ENCODE results near the gene ARHGAP22.

ARHGAP22 gene

DNA sequence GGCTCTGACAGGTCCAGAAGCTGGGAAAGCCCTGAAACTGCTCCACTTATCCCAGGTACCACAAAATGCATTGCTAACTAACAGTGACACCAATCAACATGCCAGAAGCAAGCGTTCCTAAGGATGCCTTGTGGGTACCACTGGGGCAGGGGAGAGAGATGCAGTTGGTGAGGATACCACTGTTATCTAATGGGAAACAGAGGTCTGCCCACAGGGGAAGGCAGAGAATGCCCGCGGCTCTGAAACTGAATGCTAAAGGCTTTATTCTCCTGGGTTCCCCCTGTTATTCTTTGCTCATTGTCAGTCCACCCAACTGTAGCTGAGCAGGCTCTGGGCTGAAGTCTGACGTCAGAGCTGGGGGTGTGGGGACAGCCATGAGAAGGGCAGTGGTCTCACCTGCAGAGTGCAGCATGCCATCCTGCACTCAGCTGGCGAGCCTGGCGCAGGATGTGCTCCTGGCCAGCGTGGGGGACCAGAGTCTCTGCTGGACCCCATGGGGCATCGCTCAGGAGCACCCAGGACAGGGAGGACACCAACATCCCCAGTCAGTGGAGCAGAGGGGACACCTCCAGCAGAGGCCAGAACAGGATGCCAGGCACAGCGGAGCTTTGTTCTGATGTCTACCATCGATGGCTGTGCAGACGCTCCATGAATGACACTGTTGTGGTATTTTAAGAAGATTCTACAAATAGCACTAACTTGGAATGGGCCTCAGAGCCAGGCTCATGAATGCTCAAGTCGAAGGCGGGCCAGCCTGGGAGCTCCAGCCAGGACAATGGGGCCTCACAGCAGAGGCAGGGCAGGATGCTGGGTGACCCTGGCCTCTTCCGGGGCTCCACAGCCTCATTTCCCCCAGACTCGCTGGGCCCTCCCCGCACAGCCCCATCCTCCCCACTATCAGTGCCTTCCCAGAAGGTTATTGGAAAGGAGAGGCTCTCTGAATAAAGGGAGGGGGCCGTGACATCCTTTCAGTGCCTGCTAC lies 95.8 kb downstream of the ARHGAP22 start:
- DNase-seq, result no peak

DNA sequence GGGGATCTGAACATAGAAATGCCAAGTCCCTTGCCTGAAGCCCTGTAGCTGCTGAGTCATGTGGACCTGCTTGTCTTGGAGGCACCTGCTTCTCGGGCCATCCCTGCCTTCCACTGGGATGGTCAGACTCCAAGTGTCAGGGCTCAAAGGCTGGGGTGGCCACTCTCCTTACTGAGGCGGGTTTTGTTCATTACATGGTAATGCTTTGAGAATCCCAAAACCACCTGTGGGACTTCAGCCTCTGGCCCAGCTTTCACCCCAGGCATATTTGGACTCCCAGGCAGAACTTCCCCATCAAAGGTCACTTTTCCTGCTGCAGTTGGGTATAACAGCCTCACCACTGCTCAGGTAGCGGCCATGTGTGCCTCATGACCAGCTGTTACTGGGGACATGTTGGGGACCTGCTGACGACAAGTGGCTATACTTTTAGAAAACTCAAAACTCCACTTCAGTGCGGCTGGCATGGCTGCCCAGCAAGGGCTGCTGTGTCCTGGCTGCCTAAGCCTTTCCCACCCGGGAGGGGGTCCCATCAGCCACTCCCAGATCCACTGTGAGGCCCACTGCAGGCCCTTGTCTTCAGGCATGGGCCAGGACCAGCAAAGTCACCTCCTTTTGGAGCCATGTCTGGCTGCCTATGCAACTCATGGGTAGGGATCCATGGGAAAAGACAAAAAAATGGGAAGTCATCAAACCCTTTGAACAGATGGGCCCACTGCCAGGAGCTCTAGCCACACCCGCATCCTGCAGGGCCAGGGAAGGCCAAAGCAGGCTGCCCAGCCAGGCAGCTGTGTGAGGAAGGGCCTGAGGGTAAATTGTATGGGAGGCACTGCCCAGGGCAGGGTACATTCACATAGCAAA lies 96.7 kb downstream of the ARHGAP22 start:
- no peak for DNase-seq

DNA sequence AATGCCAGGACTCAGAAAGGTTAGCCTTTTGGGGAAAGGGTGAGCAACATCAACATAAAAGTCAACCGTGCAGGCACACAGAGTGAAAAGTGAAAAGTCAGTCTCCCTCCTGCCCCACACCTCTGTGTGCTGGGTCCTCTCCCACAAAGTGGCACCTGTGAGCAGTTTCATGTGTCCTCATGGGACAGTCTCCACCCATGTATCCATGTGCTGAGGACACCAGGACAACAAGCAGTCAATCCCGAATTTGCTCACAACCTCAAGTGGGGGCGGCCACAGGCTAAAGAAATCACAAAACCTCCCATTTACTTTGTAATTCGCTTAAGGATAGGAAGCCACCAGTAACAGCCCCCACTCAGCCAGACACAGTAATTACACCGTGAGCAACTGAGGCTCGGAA lies 97.4 kb downstream of the ARHGAP22 start:
- DNase-seq, result no peak

DNA sequence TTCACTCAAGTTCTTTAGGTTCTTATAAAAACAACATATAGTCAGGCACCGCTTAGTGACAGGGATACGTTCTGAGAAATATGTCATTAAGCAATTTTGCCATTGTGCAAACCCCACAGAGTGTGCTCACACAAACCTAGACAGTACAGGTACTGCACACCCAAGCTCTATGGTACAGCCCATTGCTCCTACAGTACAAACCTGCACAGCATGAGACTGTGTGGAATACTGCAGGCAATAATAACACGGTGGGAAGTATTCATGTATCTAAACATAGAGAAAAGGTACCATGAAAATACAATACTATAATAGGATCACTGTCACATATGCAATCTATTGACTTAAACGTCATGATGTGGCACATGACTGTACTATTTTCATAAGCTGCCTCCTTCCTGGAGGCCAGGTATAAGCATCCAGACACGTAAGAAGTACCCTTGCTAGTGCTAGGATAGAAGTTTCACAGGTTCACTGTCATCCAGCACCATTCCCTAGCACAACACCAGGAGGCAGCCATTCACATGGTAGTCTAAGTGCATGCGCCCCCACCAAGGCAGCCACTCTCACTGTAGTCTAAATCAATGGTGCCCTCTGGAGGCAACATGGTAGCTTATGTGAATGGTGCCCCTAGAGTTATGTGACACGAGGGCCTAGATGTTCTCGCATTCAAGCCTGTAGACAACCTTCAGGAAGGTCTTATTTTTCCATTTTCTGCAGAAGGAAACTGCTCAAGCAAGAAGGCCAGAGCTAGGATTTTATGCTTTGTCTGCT lies 98.5 kb downstream of the ARHGAP22 start:
- DNase-seq, result peak; percentile 51

DNA sequence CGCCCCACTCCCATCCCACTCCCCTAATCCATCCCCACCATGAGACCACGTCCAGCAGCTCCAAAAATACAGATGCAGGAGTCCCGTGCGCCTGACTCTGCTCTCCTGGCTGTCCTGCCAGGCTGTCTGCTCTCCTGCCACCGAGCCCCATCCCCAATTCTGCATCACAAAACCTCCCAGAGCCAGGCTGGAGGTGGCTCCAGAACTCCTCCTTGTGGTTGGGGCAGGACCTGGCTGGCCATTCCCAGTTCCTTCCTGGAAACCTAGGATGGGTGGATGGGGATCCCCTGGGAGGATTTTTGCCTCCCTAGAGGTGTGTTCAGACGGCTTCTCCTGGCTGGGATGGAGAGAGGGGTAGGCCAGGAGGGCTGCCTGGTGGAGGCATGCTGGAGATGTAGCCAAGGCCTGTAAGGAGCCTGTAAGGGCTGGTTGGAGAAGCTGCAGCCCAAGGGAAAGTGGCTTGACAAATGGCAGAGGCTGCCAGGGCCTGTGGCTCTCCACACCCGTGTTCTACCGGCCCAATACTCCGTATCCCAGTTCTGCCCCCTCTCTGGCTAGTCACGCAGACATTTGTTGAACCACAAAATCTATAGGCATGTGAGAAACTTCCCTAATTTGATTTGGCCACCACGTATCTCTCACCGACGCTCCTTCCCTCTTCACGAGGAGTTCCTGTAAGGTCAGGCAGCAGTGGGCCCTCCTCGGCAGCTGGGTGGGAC lies 99.3 kb downstream of the ARHGAP22 start:
- no peak for DNase-seq

DNA sequence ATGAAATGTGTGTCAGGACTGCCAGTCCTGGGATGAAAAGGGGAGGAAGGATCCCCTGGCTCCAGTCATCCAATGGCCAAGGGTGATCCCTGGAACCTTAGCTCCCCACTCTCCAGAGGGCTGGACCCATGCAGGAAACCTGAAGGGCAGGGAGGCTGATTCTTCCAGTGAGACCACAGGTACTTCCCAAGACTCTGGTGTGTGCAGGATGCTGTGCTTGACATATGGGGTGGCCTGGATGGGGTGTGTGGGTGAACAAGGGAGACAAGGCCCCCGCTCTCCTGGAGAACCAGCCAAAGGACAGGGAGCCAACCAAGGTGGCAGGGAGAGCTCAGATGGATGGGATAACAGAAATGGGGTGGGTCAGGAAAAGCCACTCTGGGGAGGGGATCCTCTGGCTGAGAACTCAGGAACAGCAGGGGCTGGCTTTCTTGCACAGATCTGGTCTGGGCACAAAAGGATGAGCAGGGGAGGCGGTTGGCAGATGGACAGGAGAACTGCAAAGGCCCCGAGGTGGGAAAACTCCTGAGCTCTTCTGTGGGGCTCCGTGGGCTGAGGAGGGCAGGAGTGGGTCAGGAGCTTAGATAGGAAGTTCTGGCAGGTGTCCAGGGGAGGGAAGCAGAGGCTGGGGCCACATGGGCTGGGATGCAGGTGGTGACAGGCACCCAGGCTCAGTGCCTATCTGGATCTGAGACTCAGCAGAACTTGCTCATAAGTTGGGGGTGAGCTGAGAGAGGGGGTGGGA lies 100.6 kb downstream of the ARHGAP22 start:
- DNase-seq, result no peak

DNA sequence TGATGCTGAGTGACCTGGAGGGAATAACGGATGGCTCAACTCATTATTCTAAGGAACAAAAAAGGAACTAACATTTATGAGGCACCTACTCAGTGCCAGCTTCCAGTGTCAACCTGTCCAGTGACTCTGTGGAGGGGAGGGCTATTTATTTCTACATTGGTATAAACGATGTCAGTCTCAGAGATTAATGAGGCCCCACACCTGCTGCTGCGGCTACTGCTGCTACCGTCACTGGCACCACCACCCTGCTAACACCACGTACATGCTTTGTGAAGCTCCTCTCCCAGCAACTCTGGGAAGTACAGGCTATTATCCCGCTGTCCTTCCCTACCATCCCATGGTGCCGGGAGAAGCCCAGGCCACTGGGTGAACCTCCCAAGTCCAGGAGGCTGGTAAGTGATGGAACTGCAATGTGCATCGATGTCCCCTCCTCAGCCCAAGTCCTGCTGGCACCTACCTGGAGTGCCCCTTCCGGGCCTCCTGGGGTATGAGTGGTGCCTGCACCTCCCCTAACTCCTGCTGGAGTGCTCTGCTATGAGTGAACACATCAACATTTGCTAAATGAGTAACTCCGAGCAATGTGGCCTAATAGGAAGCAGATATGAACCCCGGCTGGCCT lies 101.5 kb downstream of the ARHGAP22 start:
- DNase-seq, result no peak

DNA sequence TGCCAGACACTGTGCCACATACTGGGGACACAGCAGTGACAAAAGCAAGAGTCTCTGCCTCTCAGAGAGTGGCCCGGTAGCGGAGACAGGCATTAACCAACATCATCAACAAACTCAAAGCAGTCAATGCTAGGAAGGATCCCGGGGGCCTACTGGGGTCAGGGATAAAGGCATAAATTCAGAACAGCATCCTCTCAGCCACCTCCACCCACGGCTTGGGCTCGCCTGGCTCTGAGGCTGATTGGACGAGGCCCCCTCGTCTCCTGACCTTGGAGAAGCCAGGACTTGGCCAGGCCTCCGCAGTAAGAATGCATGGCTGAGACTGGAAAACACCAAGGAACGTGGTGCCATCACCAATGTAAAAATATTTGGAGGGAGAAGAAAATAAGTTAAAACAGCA lies 102.1 kb downstream of the ARHGAP22 start:
- no peak for DNase-seq

DNA sequence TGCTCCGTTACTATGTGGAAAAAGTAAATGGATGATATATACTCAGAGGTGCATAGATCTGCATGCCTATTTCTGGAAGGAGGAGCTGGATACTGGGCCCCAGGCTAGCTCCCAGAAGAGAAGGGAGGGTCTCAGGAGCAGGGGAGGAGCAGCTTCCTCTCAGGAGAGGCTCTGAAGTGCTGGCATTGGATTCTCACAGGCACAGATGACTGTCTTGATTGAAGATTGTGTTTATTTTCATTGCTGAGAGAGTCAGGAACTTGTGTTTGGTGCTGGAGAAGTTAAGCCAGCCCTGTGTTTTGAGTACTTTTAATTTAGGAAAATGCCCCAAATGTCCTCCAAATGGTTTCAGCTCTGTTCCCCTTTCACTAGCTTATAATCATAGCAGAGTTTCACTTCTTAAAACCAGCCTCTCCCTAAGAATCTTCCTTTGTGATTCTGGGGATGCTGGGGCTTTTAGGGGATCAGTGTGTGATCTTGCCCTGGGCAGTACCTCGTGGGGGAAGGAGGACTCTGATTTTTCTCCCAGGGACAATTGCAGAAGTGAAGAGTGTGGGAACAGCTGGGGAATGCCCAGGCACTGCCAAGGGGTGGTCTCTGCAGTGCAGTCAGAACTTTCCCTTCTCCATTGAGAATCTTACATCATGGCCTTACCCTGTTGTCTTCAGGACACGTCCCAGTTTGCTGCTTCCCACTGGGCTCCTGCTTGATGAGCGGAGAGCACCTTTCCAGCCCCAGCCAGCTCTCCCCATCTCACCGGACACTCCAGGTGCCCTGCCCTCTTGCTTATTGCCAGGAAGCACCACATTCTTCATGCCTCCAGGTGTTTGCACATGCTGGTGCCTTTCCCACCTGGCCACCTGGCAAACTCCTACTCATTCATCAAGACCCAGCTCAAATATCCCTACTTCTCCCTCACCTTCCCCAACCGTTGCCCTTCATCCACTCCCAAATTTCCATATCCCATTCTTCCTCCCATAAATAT lies 102.8 kb downstream of the ARHGAP22 start:
- no peak for DNase-seq

DNA sequence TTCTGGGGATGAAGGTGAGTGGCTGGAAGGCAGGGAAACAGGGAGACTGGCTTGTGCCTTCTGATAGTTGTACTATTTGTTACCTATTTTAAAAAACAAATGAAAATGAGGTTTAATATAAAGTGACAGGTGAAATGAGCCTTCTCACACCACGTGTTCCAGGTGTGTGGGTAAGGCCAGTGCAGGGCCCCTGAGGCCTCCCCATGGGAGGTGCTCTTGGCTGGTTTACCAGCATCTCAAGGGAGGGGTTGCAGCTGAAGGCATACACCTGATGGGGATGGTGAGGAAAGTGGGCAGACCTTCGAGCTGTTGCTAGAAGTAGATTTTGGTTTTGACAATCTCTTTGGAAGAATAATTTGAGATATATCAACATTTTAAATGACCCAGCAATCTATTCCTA lies 103.6 kb downstream of the ARHGAP22 start:
- DNase-seq, result no peak

DNA sequence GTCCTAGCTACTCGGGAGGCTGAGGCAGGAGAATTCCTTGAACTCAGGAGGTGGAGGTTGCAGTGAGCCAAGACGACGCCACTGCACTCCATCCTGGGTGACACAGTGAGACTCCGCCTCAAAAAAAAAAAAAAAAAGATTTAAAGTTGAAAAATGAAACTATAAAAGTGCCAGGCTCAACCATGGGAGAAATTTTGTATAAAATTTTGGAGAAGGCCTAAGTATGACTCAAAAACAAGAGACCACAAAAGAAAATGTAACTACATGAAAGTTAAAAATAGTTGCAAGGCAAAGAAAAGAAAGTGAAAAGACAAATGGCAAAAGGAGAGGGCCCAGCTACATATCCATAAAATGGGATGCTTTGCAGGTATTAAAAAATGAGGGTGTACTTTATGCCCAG lies 104.1 kb downstream of the ARHGAP22 start:
- no peak for DNase-seq

DNA sequence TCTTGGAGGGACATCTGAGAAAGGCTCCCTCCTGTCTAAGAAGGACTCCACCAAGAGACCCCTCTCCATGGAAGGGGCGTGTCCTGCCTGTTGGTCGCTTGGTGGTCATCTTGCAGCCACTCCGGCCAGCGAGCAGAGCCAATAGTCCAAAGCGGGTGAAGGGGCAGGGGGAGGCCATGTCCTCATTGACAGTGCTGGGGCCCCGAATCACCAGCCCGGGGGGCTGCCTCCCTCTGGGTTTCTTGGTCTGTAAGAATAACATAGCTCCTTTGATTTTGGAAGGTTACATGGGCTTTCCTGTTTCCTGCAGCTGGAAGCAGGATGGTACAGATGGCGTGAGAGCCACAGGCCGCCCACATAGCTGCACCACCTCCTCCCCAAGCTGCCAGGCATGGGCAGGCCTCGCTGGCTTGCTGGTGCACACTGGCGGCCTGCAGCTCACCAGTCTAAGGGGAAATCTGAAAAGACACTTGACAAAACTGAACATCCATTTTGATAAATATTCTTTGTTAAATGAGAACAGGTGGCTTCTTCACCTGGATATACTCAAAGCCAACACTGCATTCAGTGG lies 105.8 kb downstream of the ARHGAP22 start:
- DNase-seq, result no peak

DNA sequence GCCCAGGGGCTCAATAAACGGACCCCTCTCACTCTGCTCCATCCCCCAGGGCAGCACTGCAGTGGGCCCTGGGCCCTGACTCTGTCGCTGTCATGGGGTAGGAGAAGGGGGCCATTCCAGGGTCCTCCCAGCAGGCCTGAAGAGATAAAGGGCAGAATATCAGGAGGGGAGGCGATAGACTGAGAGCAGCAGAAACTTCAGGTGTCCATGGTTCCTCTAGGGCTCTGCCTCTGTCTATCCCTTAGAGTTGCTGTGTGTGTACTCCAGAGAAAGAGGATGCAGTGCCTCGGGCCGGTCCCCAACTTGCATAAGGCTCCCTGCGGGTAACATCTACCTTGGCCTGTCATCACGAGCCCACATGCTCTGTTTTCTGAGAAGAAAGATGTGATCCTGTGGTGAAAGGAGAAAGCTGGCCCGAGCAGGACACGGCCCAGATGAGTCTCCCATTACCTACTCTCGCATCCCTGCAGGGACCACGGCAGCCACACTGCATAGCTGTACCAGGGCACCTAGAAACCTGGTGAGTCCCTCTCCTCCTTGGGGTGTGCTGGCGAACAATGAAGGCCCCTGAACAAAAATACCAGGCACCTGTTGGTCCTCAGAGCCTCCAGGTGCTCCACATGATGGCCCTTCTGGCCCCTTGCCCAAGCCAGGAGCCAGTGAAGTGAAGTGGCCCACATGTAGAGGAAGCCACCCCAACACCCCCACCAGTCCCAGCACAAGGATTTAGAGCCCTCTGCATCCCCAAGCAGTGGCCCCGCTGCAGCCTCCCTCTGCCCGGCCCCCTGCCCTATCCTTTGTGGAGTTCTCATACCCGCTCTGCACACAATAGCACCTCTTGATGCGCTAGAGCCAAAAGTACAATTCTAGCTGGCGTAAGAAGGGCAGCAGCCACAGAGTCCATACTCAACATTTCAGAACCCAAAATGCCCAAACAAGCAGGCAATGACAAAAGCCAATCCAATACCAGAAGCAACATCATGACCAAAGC lies 106.8 kb downstream of the ARHGAP22 start:
- DNase-seq, result no peak

DNA sequence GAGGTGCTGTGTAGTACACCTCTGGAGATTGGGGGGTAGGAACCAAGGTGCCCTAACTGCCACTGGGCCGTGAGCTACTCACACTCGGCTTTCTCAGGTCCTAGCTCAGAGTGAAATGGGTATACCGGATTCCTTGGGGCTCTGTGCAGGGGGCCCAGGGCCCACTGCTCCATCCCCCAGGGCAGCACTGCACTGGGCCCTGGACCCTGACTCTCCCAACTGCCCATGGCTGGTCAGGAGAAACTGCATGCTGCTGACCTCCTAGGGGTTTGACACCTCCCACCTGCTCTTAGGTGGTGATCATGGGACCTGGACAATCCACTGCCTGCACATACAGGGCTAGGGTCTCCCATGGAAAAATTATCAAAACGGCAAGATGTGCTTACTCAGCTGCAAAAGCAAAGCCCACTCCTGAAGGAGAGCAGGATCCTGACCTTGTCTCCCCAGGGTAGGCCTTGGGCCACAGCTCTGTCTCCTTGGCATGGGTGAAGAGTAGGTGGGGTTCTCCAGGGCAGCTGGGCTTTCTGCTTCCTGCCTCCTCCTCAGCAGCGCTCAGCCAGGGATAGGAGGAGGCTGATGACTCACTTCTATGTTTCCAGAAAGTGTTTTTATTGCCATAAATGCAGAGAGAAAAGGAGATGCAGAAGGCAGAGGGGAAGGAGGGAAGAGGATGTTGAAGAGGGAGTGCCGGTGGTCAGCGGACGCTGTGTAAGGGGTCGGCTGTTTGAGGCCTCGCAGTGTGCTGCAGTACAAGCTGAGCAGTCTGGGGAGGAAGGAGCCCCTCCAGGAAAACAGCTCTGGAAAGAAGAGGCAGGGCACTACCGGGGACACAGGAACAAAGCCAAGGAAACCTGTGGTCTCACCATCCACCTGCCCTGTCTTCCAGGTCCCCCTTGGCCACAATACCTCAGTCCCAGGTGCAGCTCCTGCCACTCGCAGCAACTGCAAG lies 107.8 kb downstream of the ARHGAP22 start:
- DNase-seq, result peak; percentile 73

DNA sequence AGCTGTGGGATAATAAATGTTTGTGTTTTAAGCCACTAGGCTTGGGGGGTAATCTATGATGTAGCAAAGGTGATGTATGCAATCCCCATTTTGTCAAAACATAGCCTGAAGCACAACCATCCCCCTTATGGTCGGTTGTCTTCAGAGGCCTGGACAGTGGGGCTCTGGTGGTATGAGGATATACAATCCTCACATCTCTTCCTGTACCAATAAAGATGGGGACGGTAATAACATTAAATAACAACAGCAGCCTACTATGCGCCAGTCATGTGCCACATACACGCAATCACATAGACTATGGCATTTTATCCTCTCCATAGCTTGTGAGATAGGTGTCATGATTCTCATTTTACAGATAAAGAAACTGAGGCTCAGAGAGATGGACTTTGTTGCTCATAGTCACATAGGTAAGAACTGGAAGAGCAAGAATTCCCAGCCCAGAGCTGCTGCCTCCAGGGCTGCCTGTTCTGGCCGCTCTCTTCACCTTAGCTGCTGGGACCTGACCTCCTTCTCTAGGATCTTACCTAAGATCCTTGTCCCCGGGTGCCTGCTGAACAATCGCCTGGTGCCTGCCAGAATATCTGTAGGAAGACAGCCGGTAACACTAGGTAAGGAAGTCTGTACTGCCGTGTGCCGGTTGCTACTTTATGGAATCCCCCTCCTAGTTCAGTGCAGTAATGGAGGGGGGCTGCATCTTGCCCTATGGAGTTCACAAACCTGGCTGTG lies 108.6 kb downstream of the ARHGAP22 start:
- DNase-seq, result no peak
